ENCODE results near the gene SLC29A3. TPM values are rescaled to one million over a fixed set of nuclear protein-coding genes. Genes with fewer than 3 reads are reported as not detected.

Gene SLC29A3
- total RNA-seq, 2 donors from 2014 or later, result 1.8 to 2.9 TPM

DNA sequence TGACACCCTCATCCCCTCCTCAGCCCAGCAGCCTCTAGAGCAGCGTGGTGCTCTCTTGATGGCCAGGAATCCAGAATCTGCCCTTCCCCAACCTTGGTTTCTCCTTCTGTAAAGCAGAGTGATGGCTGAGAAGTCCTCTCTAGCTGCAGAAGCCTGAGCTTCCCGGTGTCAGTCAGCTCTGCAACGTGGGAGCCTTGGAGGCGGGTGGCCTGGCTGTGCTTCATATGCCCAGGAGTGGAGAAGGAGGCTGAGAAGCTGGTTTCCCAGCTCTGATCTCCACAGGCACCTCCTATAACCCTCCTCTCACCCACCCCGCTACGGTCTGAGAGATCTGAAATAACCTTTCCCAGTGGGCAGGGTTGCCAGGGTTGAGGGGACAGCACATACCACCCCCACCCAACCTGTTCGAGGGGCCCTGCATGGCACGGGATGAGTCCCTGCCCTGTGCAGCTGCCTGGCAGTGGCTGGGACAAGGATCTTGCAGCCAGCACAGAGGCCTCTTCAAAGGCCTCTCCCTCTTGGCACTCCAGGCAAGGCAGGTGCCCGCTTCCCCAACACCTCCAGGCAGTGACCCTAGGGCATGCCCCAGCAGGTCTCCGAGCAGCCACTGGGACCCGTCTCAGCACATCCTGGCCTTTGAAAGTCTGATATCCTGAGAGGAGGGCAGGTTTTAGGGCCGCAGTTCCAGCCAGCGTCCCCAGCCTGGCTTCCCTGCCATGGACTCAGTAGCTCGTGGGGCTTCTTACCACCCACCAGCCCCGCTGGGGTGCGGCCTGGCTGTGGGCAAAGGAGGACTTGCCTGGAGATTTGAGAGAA, 18.3 kb upstream of the SLC29A3 start:
- DNase-seq (ENCODE audit: low spot score), result no peak
- Histone ChIP-seq H3K9me3 (no peaks in the 10 kb centered on the region), H3K36me3 (peaks cover 27% of the 10 kb centered on the region), H3K27ac (no peak overlapping the region), H3K4me1 (no peaks in the 10 kb centered on the region), H3K27me3 (no peaks in the 10 kb centered on the region), H3K4me3 (no peak overlapping the region)
- TF ChIP-seq, protein P1, sequence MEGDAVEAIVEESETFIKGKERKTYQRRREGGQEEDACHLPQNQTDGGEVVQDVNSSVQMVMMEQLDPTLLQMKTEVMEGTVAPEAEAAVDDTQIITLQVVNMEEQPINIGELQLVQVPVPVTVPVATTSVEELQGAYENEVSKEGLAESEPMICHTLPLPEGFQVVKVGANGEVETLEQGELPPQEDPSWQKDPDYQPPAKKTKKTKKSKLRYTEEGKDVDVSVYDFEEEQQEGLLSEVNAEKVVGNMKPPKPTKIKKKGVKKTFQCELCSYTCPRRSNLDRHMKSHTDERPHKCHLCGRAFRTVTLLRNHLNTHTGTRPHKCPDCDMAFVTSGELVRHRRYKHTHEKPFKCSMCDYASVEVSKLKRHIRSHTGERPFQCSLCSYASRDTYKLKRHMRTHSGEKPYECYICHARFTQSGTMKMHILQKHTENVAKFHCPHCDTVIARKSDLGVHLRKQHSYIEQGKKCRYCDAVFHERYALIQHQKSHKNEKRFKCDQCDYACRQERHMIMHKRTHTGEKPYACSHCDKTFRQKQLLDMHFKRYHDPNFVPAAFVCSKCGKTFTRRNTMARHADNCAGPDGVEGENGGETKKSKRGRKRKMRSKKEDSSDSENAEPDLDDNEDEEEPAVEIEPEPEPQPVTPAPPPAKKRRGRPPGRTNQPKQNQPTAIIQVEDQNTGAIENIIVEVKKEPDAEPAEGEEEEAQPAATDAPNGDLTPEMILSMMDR (IDR thresholded peaks at IDR 0.05), result no peak

DNA sequence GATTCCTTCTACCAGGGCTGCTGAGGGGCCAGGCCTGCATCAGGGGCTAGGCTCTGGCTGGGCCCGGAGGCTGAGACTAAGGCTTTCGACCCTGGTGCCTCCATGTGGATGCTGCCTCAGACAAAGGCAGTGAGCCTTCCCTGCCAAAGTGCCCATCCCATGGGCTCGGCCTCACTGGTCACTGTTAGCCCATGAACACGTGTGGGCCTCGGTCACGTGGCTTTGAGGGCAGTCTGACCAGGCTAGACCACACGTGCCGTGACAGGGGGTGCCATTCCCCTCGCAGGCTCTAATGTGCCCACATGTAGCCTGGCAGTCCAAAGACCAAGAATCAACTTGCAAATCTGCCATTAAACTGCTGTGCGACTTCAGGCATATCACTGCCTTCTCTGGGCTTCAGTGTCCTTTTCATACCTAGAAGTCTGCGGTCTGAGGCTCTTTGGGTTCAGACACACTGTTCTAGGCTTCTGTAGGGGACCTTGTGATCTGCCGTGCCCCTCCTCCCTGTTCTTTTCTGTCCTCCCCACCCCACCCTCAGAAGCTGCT, 17.6 kb upstream of the SLC29A3 start:
- H3K27ac ChIP-seq, result no peak overlapping the region
- H3K36me3 ChIP-seq, result peaks cover 20% of the 10 kb centered on the region
- TF ChIP-seq, protein P1 (IDR thresholded peaks at IDR 0.05), result no peak
- DNase-seq (ENCODE audit: low spot score), result no peak
- H3K9me3 ChIP-seq, result no peaks in the 10 kb centered on the region
- H3K4me3 ChIP-seq, result no peak overlapping the region
- no peaks in the 10 kb centered on the region for H3K4me1 ChIP-seq
- H3K27me3 ChIP-seq, result no peaks in the 10 kb centered on the region

DNA sequence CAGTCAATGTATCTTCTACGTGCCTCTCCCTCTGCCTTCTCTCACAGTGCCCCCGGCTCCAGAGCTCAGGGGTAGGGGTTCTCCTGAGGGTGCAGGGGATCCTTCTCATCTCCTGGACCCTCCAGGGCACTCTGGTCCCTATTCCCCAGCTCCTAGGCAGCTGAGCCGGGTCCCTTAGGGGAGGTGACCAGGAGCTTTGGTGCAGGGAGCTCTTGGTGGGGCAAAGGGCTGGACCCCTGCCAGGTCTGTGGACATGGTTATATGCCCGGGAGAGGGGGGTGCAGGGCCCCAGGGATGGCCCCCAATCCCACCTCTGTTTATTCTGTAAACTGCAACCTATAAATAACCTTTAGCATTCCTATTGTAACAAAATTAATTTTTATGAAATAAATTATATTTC, 16.6 kb upstream of the SLC29A3 start:
- Histone ChIP-seq H3K4me3 (no peak overlapping the region), H3K27ac (no peak overlapping the region), H3K4me1 (no peaks in the 10 kb centered on the region), H3K9me3 (no peaks in the 10 kb centered on the region), H3K36me3 (peaks cover 17% of the 10 kb centered on the region), H3K27me3 (no peaks in the 10 kb centered on the region)
- TF ChIP-seq, protein P1 (IDR thresholded peaks at IDR 0.05), result no peak
- no peak for DNase-seq (ENCODE audit: low spot score)

DNA sequence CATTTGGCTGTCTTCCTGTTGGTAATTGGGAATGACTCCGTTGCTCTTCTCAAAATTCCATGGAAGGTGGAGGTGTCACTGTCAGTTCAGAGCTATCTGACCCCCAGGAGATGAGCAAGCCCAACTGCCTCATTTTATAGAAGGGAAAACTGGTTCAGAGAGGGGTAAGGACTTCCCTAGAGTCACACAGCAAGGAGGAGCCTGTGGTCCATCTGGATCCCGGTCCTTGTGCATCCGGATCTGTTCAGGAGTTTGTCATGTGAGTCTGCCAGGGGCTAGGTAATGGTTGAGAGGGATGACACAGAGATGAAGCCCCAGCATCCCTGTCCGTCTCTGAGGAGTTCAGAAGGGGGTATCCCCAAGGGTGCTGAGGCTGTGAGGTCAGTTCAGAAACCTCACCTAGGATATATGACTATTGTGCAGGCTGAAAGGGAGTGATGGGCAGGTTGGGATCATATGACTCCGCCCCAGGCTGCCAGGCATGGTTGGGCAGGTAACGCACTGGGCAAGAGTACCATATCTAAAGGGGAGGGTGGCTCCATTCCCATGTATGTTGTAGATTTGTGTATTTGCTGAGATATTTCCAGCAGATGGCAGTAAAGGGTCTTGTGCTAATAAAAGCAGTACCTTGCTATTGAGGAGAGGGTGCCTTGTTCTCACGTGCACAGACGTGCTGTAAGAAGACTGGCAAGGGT, 16.0 kb upstream of the SLC29A3 start:
- no peak for DNase-seq (ENCODE audit: low spot score)
- TF ChIP-seq, protein P1 (IDR thresholded peaks at IDR 0.05), result peak; percentile 23 to 63
- Histone ChIP-seq H3K27me3 (no peaks in the 10 kb centered on the region), H3K4me1 (no peaks in the 10 kb centered on the region), H3K36me3 (peaks cover 12% of the 10 kb centered on the region), H3K27ac (no peak overlapping the region), H3K9me3 (no peaks in the 10 kb centered on the region), H3K4me3 (no peak overlapping the region)

DNA sequence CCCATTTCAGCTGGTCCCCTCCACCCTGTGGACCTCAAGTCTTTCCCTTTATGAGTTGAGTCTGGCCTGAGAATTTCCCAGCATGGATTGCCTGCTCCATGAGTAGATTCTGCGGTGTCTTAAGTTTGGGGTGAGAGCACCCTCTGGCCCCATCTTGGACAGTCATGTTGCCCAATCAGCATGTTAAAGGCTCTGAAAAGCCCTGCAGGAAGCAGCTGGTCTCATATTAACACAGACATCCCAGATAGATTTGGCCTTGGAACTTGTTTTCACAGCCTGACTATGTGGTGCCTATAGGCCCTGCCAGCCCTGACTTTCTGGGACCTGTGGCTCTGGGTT, 15.5 kb upstream of the SLC29A3 start:
- peaks cover 8% of the 10 kb centered on the region for H3K36me3 ChIP-seq
- H3K4me3 ChIP-seq, result no peak overlapping the region
- H3K9me3 ChIP-seq, result no peaks in the 10 kb centered on the region
- H3K27me3 ChIP-seq, result no peaks in the 10 kb centered on the region
- no peak for DNase-seq (ENCODE audit: low spot score)
- TF ChIP-seq, protein P1 (IDR thresholded peaks at IDR 0.05), result peak in 1 of 2 donors; percentile 7
- H3K27ac ChIP-seq, result no peak overlapping the region
- H3K4me1 ChIP-seq, result no peaks in the 10 kb centered on the region
